HG02885 (cell line): Measurements from ENCODE around the gene SIM1.

ENCODE experiments used
- ATAC-seq: cut with Tn5 transposase; IDR thresholded peaks from one replicate; pipeline ENCODE4 v1.9.1; 2021; ENCODE audit warnings: mild to moderate bottlenecking; ENCODE audit not compliant: unreplicated experiment, poor library complexity

SIM1 gene

DNA sequence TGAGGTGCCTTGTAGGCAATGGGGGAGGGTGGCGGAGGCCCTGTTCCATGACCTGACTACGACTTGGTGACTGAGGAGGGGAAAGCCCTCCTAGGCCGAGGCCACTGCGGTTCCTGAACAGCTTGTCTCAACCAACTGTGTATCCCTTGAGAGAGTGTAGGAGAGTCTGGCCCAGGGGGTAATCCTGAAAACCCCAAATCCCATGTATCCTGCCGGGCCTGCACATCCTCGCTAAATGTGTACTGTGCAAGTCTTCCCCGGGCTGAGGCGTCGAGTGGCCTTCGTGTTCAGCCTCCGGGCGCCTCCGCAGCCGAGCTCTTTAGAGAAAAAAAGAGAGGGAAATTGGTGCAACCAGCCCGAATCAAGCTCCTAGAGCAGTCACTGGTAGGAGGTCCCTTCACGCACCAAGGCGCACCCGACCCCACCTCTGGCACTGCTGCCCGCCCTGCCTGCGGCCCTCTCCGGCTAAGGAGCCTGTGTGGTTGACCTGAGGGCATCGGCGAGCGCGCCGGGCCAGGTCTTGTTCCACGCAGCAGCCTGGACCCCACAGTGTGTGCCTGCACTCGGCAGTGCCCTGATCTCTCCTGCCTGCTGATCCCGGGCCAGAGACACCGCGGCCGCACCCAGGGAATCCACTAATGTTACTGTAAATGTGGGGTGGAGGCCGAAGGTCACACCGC lies 7.3 kb downstream of the SIM1 start:
- ATAC-seq, result no peak

GRCh38 chr6:100456908-100457235 lies 7.8 kb downstream of the SIM1 start:
- no peak for ATAC-seq

DNA sequence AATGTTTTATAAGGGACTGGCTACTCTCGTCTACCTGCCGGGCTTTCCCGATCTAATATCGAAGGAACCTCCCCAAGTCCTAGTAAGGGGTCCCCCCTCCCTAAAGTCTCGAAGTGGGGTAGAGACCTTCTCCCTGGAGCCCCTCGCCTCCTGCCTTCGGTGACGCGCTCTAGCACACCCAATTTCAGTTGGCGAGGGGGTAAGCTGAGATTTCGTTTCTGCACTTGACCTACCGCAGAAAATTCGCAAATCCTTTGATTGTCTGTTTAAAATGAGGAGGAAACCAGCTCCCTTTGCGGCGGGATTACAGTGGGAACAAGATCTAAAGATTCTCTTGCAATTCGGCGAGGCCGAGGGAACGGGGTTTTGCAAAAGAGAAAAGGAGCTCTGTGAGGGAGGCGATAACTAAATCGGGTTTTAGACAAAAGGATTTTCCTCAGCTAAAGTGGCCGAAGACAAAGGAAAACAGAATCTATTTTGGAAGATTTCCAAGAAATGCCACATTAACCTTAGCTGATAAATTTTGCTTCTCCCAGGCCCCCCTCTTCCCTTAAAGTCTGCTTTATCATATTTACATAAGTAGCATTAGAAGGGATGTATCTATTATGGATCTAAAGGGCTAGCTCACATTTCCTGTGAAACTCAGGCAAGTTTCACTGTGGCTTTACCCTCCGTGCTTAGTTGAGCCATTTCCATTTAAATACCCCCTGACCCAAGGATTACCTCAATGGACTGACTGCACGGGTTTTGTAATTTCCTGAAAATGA lies 8.4 kb downstream of the SIM1 start:
- no peak for ATAC-seq

DNA sequence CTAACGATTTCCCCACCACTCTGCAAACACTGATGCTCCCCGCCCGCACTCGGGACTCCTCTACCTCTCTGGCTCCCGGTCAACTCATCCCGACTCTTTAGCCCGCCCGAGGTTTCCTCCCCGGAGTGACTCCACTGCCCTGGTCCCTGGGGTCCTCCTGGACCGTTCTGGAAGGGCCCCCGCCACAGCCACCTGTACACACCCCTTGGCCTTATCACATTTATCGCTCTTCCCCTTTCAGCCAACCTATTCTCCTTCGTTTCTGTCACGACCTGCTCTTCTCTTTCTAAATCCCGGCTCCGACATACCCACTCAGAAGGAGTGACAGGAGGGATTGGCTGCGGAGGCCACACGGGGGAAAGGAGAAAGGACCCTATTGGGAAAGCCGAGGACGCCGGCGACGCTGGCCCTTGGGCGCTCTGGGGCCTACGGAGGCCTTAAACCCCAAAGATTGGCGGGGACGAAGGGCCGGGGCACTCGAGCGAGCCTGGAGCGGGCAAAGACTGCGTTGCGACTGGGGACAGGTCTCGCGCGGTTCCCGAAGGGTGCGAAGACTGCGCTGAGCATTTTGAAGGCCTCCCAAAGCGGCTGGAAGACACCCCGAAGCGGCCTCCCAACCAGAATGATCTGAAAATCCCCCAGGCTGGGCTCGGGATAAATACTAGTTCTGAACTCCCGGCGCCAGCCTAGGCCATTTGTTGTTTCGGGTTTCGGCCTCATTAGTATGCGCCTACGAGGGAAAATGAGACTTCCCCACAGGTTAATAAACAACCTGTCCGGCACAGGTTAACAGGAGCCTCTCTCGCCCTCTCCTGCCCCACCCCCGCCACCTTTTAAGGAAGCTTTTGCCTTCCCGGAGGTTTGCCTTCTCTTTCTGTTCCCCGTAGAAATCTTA lies 9.2 kb downstream of the SIM1 start:
- ATAC-seq, result no peak

DNA sequence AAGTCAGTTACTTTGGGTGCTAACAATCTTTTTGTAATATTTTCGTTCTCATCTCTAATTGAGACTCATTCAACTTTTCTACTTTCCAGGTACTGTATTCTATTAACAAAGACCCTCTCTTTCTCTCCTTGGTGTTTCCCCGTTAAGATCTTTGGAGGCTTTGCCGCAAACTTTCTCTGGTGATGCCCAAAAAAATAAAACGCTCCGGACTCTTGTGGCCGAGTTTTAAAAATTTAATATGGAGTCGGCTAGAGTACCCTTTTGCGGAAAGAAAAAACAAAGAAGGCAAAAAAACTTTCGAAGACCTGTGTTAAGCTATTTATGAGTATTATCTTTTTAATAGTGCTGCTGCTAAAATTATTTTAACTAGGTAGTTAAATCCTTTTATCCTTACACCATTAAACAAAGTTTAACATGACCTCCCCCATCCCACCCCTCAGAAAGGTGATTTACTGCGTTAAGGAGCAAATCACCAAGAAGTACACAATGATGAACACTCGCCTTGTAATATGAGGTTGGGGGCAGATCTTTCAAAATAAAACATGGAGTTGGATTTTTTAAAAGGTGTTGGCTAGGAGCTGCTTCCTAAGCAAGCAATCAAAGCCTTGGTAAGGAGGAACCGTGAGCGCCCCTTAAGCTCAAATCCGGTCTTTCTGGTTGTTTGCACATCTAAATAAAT lies 10.0 kb downstream of the SIM1 start:
- no peak for ATAC-seq

DNA sequence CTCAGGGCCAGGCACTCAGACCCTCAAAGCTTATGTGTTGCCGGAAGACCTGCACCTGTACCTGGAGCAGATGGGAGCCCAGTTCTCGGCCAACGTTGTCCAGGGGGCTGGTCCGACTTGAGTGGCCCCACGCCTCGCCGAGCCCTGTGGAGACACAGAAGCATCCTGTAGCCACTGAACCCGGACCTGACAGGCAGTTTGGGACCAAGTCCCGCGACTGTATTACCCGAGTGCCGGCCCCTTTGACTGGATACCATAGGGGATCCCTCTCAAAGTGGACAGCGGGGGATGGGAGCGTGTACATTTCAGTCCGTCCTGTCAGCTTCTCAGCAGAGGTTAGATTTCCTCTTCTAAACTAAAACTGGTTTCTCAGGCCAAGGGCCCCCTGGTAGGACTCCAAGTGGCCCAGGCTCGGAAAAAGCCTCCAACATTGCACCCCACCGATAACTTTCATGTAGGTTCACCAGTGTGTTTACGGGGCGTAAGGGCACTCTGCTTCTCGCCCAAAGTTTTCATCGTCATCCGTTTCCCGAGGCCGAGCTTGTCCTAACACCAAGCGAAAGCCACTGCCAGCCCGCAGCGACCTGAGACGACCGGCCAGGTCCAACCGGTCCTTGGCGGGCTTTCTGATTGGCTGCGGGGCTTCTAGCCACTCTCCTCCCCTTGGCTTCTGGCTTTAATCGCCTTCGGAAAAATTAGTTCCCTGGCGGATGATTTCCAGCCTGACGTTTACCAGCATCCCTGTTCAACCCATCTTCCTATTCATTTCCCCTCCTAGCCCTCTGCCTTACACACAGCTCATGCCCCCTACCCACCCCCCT lies 10.8 kb downstream of the SIM1 start:
- ATAC-seq, result no peak

GRCh38 chr6:100452998-100453397 lies 11.7 kb downstream of the SIM1 start:
- ATAC-seq, result no peak

GRCh38 chr6:100451577-100451976 lies 13.1 kb downstream of the SIM1 start:
- ATAC-seq, result no peak

DNA sequence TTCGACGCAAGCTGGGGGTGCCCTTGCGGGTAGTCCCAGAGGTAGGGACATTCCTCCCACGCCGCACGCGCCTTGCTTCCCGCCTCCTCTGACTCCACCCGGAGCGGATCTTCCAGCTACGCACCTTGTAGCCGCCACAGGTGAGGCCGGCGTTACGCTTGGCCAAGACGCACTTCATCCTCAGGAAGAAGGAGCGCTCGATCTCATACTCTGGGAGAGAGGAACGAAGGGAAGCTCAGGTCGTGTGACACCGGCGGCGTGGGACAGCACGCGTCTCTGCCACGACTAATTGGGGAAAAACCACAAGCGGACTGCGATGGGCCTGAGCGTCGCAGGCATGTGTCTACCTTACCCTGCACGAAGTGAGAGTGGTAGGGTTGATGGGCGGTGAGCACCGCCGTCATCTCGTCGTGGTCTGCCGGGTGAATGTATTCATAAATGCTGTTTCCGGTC lies 15.5 kb downstream of the SIM1 start:
- ATAC-seq, result no peak

DNA sequence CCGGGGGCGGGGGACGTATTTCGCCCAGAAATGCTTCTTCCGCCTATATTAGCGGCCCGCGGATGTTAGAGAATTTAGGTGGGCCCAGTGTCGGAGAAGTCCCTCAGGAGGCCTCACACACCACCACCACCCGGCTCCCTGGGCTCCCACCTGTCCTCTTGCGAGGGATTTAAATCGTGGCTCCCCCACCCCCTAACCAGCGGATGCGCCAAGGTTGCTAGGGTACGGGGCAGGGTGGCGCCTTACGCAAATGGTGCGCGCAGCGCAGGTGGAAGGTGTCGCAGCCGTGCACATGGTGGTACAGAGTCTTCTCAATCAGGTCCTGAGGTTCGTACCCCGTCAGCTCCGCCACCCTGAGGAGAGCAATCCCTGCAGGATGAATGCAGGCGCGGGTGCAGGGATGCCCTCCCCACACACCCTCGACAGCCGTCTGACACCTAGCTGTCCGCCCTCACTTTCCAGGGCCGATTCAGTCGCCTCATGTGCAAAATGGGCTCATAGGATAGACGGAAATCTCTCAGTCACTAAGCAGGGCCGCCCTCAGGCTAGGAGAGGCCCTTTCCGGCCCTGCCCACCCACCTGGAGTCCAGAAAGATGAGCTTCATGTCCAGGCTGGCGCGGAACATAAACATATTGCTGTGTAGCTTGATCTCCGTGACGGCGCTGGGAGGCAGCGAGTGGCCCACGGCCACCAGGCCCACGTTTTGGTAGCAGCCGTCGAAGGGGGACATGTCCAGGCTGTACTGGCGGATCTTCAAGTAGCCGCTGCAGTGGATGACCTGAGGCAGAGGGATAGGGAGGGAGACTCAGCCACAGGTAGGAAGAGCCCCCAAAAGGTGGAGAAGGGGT lies 16.6 kb downstream of the SIM1 start:
- ATAC-seq, result no peak

- no peak for ATAC-seq
These were observed 17.4 kb downstream of the SIM1 start for GRCh38 chr6:100447081-100447899.

- ATAC-seq, result no peak
These were observed 18.3 kb downstream of the SIM1 start for GRCh38 chr6:100446115-100447080.

DNA sequence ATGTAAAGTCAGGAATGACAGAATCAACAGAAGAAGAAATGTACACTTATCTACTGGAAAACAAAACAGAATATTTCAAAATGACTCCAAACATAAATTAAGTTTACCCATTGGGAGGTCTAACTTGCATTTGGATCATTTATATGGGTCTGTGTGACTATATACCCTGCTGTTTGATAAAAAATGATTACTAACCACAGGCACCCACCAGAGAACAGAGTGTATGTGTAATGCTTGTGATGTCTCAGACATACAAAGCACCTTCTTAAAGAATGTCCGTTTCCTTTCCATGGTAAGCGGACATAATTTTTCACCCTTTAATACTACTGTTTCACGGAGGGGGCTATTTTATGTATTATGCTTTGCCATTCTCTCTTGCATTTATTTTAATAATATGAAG lies 19.2 kb downstream of the SIM1 start:
- no peak for ATAC-seq

DNA sequence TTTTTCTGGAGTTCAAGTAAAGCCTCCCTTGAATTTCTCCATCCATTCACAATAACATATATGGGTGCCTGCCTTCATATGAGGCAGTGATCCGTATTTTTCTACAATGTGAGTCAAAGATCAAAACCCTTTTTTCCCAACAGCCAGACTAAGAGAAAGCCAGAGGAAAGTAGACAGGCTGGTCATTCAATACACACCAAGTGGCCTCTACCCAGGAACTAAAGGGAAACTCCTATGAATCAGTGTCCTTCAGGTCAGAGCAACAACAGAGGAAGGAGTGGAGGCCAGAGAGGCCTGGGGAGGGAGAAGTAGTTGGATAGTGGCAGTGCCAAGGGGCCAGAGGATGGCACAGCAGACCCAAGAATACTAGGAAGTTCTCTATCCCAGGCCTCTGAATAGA lies 23.8 kb downstream of the SIM1 start:
- ATAC-seq, result no peak

- no peak for ATAC-seq
These were observed 29.4 kb downstream of the SIM1 start for GRCh38 chr6:100435299-100435698.

GRCh38 chr6:100433726-100434435 lies 30.8 kb downstream of the SIM1 start:
- no peak for ATAC-seq
